ENCODE data around the gene TNFSF13. TPM values are rescaled to one million over a fixed set of nuclear protein-coding genes. Genes with fewer than 3 reads are reported as not detected.
A peak's percentile ranks its signal among the peaks of the same experiment; 100 is the strongest.

The TNFSF13 gene
- total and polyA plus RNA-seq, 2 donors (not counting 1 experiment from before 2014, with no cell fraction given): 14.7 to 20.2 TPM

DNA sequence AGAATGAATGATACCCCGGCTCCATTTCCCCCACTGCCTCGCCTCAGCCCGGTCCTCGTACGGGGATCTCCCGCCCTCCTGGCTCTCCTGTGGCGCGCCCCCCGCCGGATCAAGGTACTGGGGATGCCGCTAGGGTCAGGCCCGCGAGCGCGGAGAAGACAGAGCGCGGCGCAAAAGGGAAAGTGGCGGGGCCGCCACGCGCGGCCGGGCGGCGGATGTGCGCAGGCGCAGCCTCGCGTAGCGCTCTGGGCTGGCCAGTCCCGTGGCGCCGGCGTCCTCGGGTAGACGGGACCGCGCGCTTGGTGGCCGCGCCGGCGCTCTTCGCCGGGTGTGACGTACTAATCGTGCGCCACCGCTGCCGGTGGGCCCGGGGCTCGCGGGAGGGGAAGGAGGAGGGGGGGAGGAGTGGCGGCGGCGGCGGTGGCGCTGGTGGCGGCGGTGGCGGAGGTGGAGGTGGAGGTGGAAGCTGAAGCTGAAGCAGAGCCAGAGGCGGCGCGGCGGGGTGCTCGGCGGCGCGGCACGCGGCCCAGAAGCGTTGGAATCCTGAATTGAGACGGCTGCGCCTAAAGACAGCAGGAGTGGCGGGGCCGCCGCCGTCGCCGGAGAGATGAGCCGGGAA, 3.1 kb downstream of the TNFSF13 start, which contains the start of gene SENP3:
Gene SENP3 (plus strand): TSS at position 331 of the 619 bp plus-strand sequence. CDS start 1,158 bp downstream, outside the sequence.
- ChIA-PET CTCF (interaction anchor here (0.8 to 25.0 kb wide), 30 partner anchors 8 to 247 kb away, joined by 3 to 666 read pairs (median 6); partner anchors contain the start of genes ACAP1, CD68, MPDU1 and SOX15), POLR2A (interaction anchor here (0.6 to 4.3 kb wide), 14 partner anchors 9 to 280 kb away, joined by 3 to 32 read pairs (median 4); partner anchors contain the start of genes CD68, MPDU1, POLR2A and SLC2A4)
- Histone ChIP-seq H3K36me3 (replicated peaks in 1 of 2; ENCODE audit: control extremely low read depth in 1 of 2, control insufficient read depth in 1 of 2, extremely low read depth in 1 of 2, insufficient read depth in 2 of 2, low read length in 1 of 2) (peaks cover 2 to 31% of the 10 kb centered on the region in 2 experiments), H3K4me3 (ENCODE audit: control extremely low read depth in 1 of 5, extremely low read depth in 1 of 5, insufficient read depth in 1 of 5, low read depth in 2 of 5, low read length in 4 of 5) (peak within 1 kb of the TSS; percentile 63 to 95 (median 81)), H4K20me1 (ENCODE audit: control insufficient read depth, insufficient read depth, low read length, poor library complexity, severe bottlenecking) (peaks cover 17% of the 10 kb centered on the region), H3K9ac (ENCODE audit: low read length) (peak within 1 kb of the TSS; percentile 97), H2AFZ (ENCODE audit: insufficient read depth, low read depth, low read length, poor library complexity, severe bottlenecking) (peak within 1 kb of the TSS; percentile 81), H3K79me2 (ENCODE audit: control insufficient read depth, insufficient read depth, low read length) (peaks cover 57% of the 10 kb centered on the region), H3K9me3 (ENCODE audit: control extremely low read depth in 1 of 3, control insufficient read depth in 2 of 3, insufficient read depth in 1 of 3, low read length in 2 of 3) (no peaks in the 10 kb centered on the region), H3K27me3 (replicated peaks in 1 of 4; ENCODE audit: control extremely low read depth in 1 of 4, control insufficient read depth in 3 of 4, insufficient read depth in 4 of 4, low read length in 3 of 4) (no peaks in the 10 kb centered on the region), H3K27ac (ENCODE audit: low read length in 2 of 2) (peak within 1 kb of the TSS; percentile 97), H3K4me2 (replicated peaks; ENCODE audit: low read depth, low read length, poor library complexity, severe bottlenecking) (peak within 1 kb of the TSS; percentile 96), H3K4me1 (ENCODE audit: control insufficient read depth in 2 of 2, insufficient read depth in 2 of 2, low read length in 2 of 2) (peaks cover 41 to 61% of the 10 kb centered on the region in 2 donors)
- H3K27me3 Mint-ChIP-seq: no peaks in the 10 kb centered on the region
- peaks cover 49% of the 10 kb centered on the region for H3K4me1 Mint-ChIP-seq
- intact Hi-C loops (cut with micrococcal nuclease): loop anchor here (1.0 to 5.0 kb wide), 11 partner anchors 9 to 324 kb away; partner anchors contain the start of genes ELP5, MPDU1, PHF23 and POLR2A
- peak within 1 kb of the TSS; percentile 97 for H3K4me3 Mint-ChIP-seq
- peak; percentile 95 for DNase-seq
- no peak for TF ChIP-seq EZH2 (IDR thresholded peaks at IDR 0.05; ENCODE audit: borderline replicate concordance, insufficient read depth, low read depth, low read length, poor library complexity, severe bottlenecking)
- TF ChIP-seq, protein P1, sequence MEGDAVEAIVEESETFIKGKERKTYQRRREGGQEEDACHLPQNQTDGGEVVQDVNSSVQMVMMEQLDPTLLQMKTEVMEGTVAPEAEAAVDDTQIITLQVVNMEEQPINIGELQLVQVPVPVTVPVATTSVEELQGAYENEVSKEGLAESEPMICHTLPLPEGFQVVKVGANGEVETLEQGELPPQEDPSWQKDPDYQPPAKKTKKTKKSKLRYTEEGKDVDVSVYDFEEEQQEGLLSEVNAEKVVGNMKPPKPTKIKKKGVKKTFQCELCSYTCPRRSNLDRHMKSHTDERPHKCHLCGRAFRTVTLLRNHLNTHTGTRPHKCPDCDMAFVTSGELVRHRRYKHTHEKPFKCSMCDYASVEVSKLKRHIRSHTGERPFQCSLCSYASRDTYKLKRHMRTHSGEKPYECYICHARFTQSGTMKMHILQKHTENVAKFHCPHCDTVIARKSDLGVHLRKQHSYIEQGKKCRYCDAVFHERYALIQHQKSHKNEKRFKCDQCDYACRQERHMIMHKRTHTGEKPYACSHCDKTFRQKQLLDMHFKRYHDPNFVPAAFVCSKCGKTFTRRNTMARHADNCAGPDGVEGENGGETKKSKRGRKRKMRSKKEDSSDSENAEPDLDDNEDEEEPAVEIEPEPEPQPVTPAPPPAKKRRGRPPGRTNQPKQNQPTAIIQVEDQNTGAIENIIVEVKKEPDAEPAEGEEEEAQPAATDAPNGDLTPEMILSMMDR (IDR thresholded peaks at IDR 0.05): no peak
- H3K27ac Mint-ChIP-seq: peak within 1 kb of the TSS; percentile 98
- H3K9me3 Mint-ChIP-seq (ENCODE audit: insufficient read depth): no peaks in the 10 kb centered on the region
- under 1% methylated on average over 78 of the region's 82 CpGs for WGBS (ENCODE audit: insufficient coverage)
- peak; percentile 73 for ATAC-seq (ENCODE audit: low read depth)
